K562 (cell line): ENCODE results near the gene MTOR. TPM values are rescaled to one million over a fixed set of nuclear protein-coding genes. Genes with fewer than 3 reads are reported as not detected.

Experiments
- AFF1 ChIP-seq, 2 experiments: fragments of 450-650 bp; IDR thresholded peaks; 2 replicates each; pipeline ENCODE4 v1.6.1; 2018; ENCODE audit warnings: mild to moderate bottlenecking in 2 of 2, low read depth in 1 of 2; ENCODE audit not compliant: partially characterized antibody in 2 of 2
- CBFB ChIP-seq: sonication (generic); formaldehyde crosslinking; IDR thresholded peaks from 2 replicates; pipeline ENCODE4 v1.4.0; 2020; ENCODE audit warnings: mild to moderate bottlenecking, missing genetic modification reagents
- E2F6 ChIP-seq, 2 experiments: IDR thresholded peaks; 2 replicates each; pipeline ENCODE4 v1.6.1; 2011; ENCODE audit warnings: borderline replicate concordance in 1 of 2, control low read depth in 1 of 2, low read depth in 1 of 2, low read length in 1 of 2, mild to moderate bottlenecking in 1 of 2, mixed read lengths in 1 of 2, moderate library complexity in 1 of 2; ENCODE audit not compliant: insufficient read depth in 1 of 2, insufficient read length in 1 of 2, poor library complexity in 1 of 2, severe bottlenecking in 1 of 2; ENCODE audit errors: extremely low read depth in 1 of 2
- ELK3 ChIP-seq: fragments of 450-650 bp; formaldehyde crosslinking; IDR thresholded peaks from 2 replicates; pipeline ENCODE4 v1.4.0; 2020; ENCODE audit warnings: mild to moderate bottlenecking
- ERF ChIP-seq: fragments of 450-650 bp; formaldehyde crosslinking; IDR thresholded peaks from 2 replicates; pipeline ENCODE4 v1.4.0; 2020; ENCODE audit warnings: mild to moderate bottlenecking, mixed read lengths
- NCOA4 ChIP-seq: fragments of 450-650 bp; IDR thresholded peaks from 2 replicates; pipeline ENCODE4 v1.6.1; 2018; ENCODE audit warnings: mild to moderate bottlenecking; ENCODE audit not compliant: partially characterized antibody
- PRMT5 ChIP-seq: sonication (generic); formaldehyde crosslinking; IDR thresholded peaks from 2 replicates; pipeline ENCODE4 v1.5.0; 2020; ENCODE audit warnings: missing genetic modification reagents
- SMAD1 ChIP-seq: fragments of 150-350 bp; IDR thresholded peaks from 2 replicates; pipeline ENCODE4 v1.6.1; 2014; ENCODE audit warnings: low read length, low read depth; ENCODE audit not compliant: partially characterized antibody
- SNAPC5 ChIP-seq: fragments of 250-450 bp; sonication (Bioruptor Pico); IDR thresholded peaks from 2 replicates; pipeline ENCODE4 v1.8.0; 2021; ENCODE audit warnings: moderate library complexity, mild to moderate bottlenecking, inconsistent platforms
- SREBF1 ChIP-seq: fragments of 150-350 bp; IDR thresholded peaks from 2 replicates; pipeline ENCODE4 v1.6.1; 2014; ENCODE audit warnings: antibody characterized with exemption, low read depth, low read length, borderline replicate concordance
- TCFL5 ChIP-seq: fragments of 250-450 bp; sonication (Bioruptor Pico); conservative IDR thresholded peaks from 2 replicates; pipeline ENCODE4 v1.6.1; 2021; ENCODE audit warnings: mild to moderate bottlenecking, moderate library complexity, matching md5 sums
- ZNF354B ChIP-seq: fragments of 250-450 bp; sonication (Bioruptor Pico); IDR thresholded peaks from 2 replicates; pipeline ENCODE4 v1.4.0; 2020
- ZNF592 ChIP-seq: fragments of 450-650 bp; IDR thresholded peaks from 2 replicates; pipeline ENCODE4 v1.6.1; 2017; ENCODE audit warnings: antibody characterized with exemption, mild to moderate bottlenecking
- polyA plus RNA-seq, 8 experiments: library from polyadenylated mRNA; depleted of rRNA in 4 of 8; stranded (reverse) in 5 of 8; unstranded in 3 of 8; fragments of >200 nt; fragmentation: Nextera tagmentation in 2 of 8; fragmentation: Illumina TruSeq in 1 of 8; extraction: Ambion mirVana in 2 of 8; extraction: Trizol in 1 of 8; gene quantifications; 2 replicates each; pipeline versions ENCODE4 v1.2.1 to v1.2.3, GENCODE V29; 2011 to 2014; ENCODE audit warnings: inconsistent platforms in 1 of 8, missing spikeins in 1 of 8
- total RNA-seq, 7 experiments: library from RNA; depleted of rRNA in 6 of 7; stranded (reverse); fragments of >200 nt in 6 of 7; fragmentation: Illumina TruSeq in 2 of 7; extraction: Trizol in 2 of 7; gene quantifications; 2 replicates each; pipeline versions ENCODE4 v1.2.1 to v1.2.3, GENCODE V29; 2011 to 2021; ENCODE audit warnings: low replicate concordance in 1 of 7
- TF ChIP-seq, protein P1 (sequence below): fragments of 250-450 bp; sonication (Bioruptor Pico); IDR thresholded peaks from 2 replicates; pipeline ENCODE4 v1.4.0; 2020

MTOR gene
- total and polyA plus RNA-seq, 9 of the 15 experiments (the other 6 are each of a cell fraction or from before 2014, with no cell fraction given) = 11.4 to 71.4 (median 52.2) TPM

GRCh38 chr1:11262171-11263049 is at the start of gene MTOR (continued):
- no peak for TF ChIP-seq ZNF592
- TF ChIP-seq TCFL5 (CRISPR knock-in tag) = no peak
- TF ChIP-seq, protein P1, sequence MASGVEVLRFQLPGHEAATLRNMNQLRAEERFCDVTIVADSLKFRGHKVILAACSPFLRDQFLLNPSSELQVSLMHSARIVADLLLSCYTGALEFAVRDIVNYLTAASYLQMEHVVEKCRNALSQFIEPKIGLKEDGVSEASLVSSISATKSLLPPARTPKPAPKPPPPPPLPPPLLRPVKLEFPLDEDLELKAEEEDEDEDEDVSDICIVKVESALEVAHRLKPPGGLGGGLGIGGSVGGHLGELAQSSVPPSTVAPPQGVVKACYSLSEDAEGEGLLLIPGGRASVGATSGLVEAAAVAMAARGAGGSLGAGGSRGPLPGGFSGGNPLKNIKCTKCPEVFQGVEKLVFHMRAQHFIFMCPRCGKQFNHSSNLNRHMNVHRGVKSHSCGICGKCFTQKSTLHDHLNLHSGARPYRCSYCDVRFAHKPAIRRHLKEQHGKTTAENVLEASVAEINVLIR (CRISPR knock-in tag) = peak; percentile 43
- peak; percentile 64; the same call in 1 of the 2 replicates for TF ChIP-seq SREBF1
- no peak for TF ChIP-seq SMAD1
- TF ChIP-seq AFF1 (IDR thresholded peaks at IDR 0.05; ENCODE audit: low read depth in 1 of 2, partially characterized antibody in 2 of 2) = no peak
- no peak for TF ChIP-seq NCOA4
- TF ChIP-seq ERF (CRISPR knock-in tag) = no peak
- peak in 1 of 2 experiments; percentile 65 for TF ChIP-seq E2F6 (IDR thresholded peaks at IDR 0.05; ENCODE audit: borderline replicate concordance in 1 of 2, extremely low read depth in 1 of 2, insufficient read depth in 1 of 2, insufficient read length in 1 of 2, low read depth in 1 of 2, low read length in 1 of 2, poor library complexity in 1 of 2, severe bottlenecking in 1 of 2)
- no peak for TF ChIP-seq SNAPC5 (CRISPR knock-in tag)
- no peak for TF ChIP-seq CBFB
- no peak for TF ChIP-seq PRMT5 (CRISPR knock-in tag)
- no peak for TF ChIP-seq ZNF354B
- no peak for TF ChIP-seq ELK3 (CRISPR knock-in tag)
